GM13976 (cell line): ENCODE measurements around the gene BCL2L12.
"Not testable (repeated sequence)": the region's sequence is repeated elsewhere in the genome, so short reads cannot be mapped to it uniquely, and the experiment has no call there.

Source experiments
- DNase-seq: peaks from one replicate; pipeline ENCODE4 v3.0.0; 2012; ENCODE audit warnings: low spot score
- in situ Hi-C: fragments of 300-500 bp; cut with MboI; formaldehyde crosslinking; loops from one replicate; pipeline ENCODE4 v1.12.0; 2022; ENCODE audit warnings: low sequenced_read_pairs, mixed read lengths, inconsistent platforms; ENCODE audit not compliant: unreplicated experiment
- TF ChIP-seq, protein P1 (sequence below): IDR thresholded peaks from 2 replicates; pipeline ENCODE4 v1.5.1; 2012; ENCODE audit warnings: borderline replicate concordance, mild to moderate bottlenecking; ENCODE audit not compliant: insufficient read depth; ENCODE audit errors: extremely low read depth, missing control alignments, control extremely low read depth

Gene BCL2L12

DNA sequence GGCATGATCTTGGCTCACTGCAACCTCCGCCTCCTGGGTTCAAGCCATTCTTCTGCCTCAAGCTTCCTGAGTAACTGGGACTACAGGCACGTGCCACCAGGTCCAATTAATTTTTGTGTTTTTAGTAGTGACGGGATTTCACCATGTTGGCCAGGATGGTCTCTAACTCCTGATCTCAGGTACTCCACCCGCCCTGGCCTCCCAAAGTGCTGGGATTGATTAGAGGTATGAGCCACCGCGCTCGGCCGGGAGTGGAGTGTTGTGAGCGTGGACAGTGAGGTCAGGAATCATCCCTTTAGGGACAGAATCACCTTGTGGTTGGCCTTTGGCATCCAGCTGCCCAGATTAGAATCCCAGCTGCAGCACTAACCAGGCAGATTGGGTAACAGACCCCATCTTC lies 36.1 kb upstream of the BCL2L12 start:
- TF ChIP-seq, protein P1, sequence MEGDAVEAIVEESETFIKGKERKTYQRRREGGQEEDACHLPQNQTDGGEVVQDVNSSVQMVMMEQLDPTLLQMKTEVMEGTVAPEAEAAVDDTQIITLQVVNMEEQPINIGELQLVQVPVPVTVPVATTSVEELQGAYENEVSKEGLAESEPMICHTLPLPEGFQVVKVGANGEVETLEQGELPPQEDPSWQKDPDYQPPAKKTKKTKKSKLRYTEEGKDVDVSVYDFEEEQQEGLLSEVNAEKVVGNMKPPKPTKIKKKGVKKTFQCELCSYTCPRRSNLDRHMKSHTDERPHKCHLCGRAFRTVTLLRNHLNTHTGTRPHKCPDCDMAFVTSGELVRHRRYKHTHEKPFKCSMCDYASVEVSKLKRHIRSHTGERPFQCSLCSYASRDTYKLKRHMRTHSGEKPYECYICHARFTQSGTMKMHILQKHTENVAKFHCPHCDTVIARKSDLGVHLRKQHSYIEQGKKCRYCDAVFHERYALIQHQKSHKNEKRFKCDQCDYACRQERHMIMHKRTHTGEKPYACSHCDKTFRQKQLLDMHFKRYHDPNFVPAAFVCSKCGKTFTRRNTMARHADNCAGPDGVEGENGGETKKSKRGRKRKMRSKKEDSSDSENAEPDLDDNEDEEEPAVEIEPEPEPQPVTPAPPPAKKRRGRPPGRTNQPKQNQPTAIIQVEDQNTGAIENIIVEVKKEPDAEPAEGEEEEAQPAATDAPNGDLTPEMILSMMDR, result no peak
- DNase-seq, result no peak
- in situ Hi-C loops, result no loop called here

DNA sequence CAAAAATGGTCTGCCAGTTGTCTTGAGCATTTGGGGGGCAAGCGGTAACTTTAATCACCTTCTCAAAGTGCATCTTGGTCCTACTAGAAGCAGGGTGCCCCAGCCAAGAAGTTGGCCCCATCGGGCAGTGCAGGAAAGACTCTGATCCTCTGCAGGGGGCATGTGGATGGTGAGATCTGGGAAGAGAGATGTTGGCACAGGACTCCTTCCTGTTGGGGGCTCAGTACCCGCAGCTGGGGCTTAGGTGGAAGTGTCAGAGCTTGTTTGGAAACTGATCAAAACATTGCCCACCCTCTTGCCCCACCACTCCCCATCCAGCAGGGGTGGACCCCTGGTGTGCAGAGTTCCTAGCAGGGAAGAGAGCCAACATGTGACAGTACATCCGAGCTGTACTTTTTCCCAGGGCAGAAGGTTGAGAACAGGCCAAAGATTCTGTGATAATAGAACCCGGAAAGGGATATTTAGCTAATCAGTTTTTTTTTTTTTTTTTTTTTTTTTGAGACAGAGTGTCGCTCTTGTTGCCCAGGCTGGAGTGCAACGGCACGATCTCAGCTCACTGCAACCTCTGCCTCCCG lies 34.6 kb upstream of the BCL2L12 start:
- TF ChIP-seq, protein P1, result no peak
- in situ Hi-C loops, result no loop called here

DNA sequence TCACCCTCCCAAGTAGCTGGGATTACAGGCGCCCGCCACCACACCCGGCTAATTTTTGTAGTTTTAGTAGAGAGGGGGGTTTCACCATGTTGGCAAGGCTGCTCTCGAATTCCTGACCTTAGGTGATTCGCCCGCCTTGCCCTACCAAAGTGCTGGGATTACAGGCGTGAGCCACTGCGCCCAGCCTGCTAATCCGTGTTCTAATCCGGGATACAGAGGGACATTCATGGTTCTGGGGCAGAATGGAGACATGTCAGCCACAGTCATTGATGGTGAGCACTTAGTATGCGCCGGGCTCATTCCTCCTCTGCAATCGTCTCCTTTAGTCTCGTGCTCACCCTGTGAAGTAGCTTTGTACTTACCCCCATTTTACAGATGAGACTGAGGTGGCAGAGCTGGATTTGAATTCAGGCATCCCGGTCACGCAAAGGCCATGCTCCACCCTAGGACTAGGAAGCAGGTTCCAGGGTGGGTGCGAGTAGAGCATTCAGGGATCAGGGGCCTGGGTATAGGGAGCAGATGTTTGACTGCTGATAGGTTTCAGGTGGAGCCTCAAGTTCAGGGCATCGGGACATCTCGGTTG lies 34.0 kb upstream of the BCL2L12 start:
- TF ChIP-seq, protein P1, result no peak
- in situ Hi-C loops, result no loop called here
- DNase-seq, result no peak

More for the DNA sequence above, 34.6 kb upstream of the BCL2L12 start:
- no peak for DNase-seq

DNA sequence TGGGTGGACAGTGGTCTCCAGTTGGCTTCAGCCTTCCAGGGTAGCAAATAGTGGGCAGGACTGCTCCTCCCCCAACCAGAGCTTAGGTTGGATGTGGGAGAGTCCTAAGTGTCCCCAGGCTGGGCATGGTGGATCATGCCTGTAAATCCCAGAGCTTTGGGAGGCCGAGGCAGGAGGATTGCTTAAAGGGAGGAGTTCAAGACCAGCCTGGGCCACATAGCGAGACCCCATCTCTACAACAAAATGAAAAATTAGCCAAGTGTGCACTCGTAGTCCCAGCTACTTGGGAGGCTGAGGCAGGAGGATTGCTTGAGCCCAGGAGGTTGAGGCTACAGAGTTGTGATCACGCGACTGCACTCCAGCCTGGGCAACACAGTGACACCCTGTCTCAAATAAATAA lies 33.2 kb upstream of the BCL2L12 start:
- TF ChIP-seq, protein P1, result no peak
- in situ Hi-C loops, result no loop called here
- no peak for DNase-seq

DNA sequence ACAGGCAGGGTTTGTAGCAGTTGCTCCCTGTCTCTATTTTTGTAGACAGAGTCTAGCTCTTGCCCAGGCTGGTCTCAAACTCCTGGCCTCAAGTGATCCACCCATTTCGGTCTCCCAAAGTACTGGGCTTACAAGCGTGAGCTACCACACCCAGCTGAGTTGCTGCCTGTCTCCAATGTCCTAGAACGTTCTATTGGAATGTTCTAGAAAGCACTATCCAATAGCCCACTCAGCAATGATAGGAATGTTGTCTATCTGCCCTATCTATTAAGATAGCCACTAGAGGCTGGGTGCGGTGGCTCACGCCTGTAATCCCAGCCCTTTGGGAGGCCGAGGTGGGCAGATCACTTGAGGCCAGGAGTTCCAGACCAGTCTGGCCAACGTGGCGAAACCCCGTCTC lies 32.5 kb upstream of the BCL2L12 start:
- in situ Hi-C loops, result not testable (repeated sequence)

DNA sequence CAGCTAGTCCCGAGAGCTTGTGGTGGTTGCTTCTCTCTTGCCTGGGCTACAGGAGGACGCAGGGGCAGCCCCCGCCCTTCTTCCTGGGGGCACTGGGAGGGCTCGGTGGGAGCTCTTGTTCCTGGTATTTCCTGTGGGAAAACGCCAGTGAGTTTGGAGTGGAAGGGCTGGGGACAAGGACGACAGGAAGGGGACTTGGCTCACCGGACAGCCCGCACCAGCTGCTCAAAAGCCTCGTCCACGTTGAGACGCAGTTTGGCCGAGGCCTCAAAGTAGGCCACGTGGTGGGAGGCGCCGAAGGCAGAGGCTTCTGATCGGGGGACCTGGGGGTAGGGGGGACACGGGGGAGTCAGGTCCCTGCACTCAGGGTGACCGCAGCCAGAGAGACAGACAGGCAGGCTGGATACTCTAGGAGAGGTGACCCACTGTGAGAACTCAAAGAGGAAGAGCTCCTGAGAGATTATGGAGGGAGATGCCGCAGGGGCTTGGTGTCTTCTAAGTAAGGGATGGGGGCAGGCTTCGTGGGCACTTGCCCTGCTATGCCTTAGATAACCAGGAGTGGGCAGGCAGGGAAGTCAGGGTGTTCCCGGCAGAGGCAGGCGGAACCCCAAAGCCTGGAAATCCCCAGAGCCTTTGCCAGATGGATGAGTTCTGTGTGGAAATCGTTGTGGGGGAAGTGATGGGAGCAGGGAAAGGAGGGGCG lies 30.1 kb upstream of the BCL2L12 start:
- DNase-seq, result no peak
- in situ Hi-C loops, result no loop called here

More for the DNA sequence above, 32.5 kb upstream of the BCL2L12 start:
- not testable (repeated sequence) for DNase-seq

More for the DNA sequence above, 30.1 kb upstream of the BCL2L12 start:
- TF ChIP-seq, protein P1, result no peak
